Osteoblast (primary cell): ENCODE data around the gene SPATA18. TPM values are rescaled to one million over a fixed set of nuclear protein-coding genes. Genes with fewer than 3 reads are reported as not detected.

Source experiments
- DNase-seq: peaks from one replicate; pipeline ENCODE4 v3.0.0; 2011; ENCODE audit warnings: low spot score, mixed read lengths; ENCODE audit not compliant: insufficient read length; ENCODE audit errors: missing footprints
- H2AFZ ChIP-seq: 2 replicates; pipeline ENCODE4 v1.6.0; 2011; ENCODE audit warnings: mild to moderate bottlenecking, low read length
- H3K27ac ChIP-seq: 2 replicates; pipeline ENCODE4 v1.5.1; 2011; ENCODE audit warnings: mild to moderate bottlenecking, low read depth, low read length, moderate library complexity
- H3K27me3 ChIP-seq: 2 replicates; pipeline ENCODE4 v1.6.0; 2012; ENCODE audit warnings: mild to moderate bottlenecking, control low read depth, inconsistent platforms, low read length, moderate library complexity; ENCODE audit not compliant: insufficient read depth
- H3K36me3 ChIP-seq: 2 replicates; pipeline ENCODE4 v1.5.1; 2011; ENCODE audit warnings: mild to moderate bottlenecking, low read length, control low read depth, moderate library complexity; ENCODE audit not compliant: insufficient read depth
- H3K4me1 ChIP-seq: 2 replicates; pipeline ENCODE4 v1.5.1; 2011; ENCODE audit warnings: mild to moderate bottlenecking, low read length, control low read depth, moderate library complexity; ENCODE audit not compliant: insufficient read depth
- H3K4me2 ChIP-seq: 2 replicates; pipeline ENCODE4 v1.6.0; 2011; ENCODE audit warnings: mild to moderate bottlenecking, low read length; ENCODE audit not compliant: insufficient read depth
- H3K4me3 ChIP-seq: fragments of 200-600 bp; sonication (generic); 3 replicates; pipeline ENCODE4 v1.5.1; 2012; ENCODE audit warnings: mild to moderate bottlenecking, low read length, inconsistent platforms; ENCODE audit not compliant: insufficient read depth
- H3K79me2 ChIP-seq: 2 replicates; pipeline ENCODE4 v1.6.0; 2012; ENCODE audit warnings: mild to moderate bottlenecking, low read length, control low read depth, inconsistent platforms; ENCODE audit not compliant: insufficient read depth
- H3K9me3 ChIP-seq: 2 replicates; pipeline ENCODE4 v1.5.1; 2011; ENCODE audit warnings: low read depth, low read length, control low read depth
- H4K20me1 ChIP-seq: 2 replicates; pipeline ENCODE4 v1.6.0; 2012; ENCODE audit warnings: mild to moderate bottlenecking, low read length, control low read depth; ENCODE audit not compliant: insufficient read depth
- CTCF ChIP-seq: IDR thresholded peaks from 2 replicates; pipeline ENCODE4 v1.5.1; 2011; ENCODE audit warnings: mild to moderate bottlenecking, low read depth, low read length, moderate library complexity; ENCODE audit errors: extremely low read depth
- total RNA-seq: library from RNA; depleted of rRNA; stranded (reverse); fragments of >200 nt; gene quantifications from 2 replicates; pipeline ENCODE4 v1.2.3, GENCODE V29; 2012

Gene SPATA18
- total RNA-seq, 1 donor = 30.8 TPM

- Histone ChIP-seq H4K20me1 (no peaks in the 10 kb centered on the region), H3K4me2 (no peak overlapping the region), H3K9me3 (no peaks in the 10 kb centered on the region), H3K27me3 (no peaks in the 10 kb centered on the region), H3K79me2 (no peaks in the 10 kb centered on the region), H3K36me3 (no peaks in the 10 kb centered on the region), H3K4me3 (no peak overlapping the region), H3K27ac (no peak overlapping the region), H2AFZ (no peak overlapping the region), H3K4me1 (no peaks in the 10 kb centered on the region)
- no peak for DNase-seq
- TF ChIP-seq CTCF = no peak
Observed at GRCh38 chr4:52006887-52007286, 44.2 kb upstream of the SPATA18 start.

- H3K27ac ChIP-seq = no peak overlapping the region
- H3K4me1 ChIP-seq = no peaks in the 10 kb centered on the region
- no peak overlapping the region for H3K4me2 ChIP-seq
- no peak overlapping the region for H2AFZ ChIP-seq
- no peaks in the 10 kb centered on the region for H3K79me2 ChIP-seq
- peak; percentile 6 for DNase-seq
- no peaks in the 10 kb centered on the region for H3K36me3 ChIP-seq
- H3K4me3 ChIP-seq = no peak overlapping the region
- no peaks in the 10 kb centered on the region for H3K9me3 ChIP-seq
- H4K20me1 ChIP-seq = no peaks in the 10 kb centered on the region
- no peaks in the 10 kb centered on the region for H3K27me3 ChIP-seq
- no peak for TF ChIP-seq CTCF
Observed at GRCh38 chr4:52010986-52011385, 40.1 kb upstream of the SPATA18 start.

GRCh38 chr4:52012651-52013050, 38.5 kb upstream of the SPATA18 start:
- Histone ChIP-seq H3K4me3 (no peak overlapping the region), H4K20me1 (no peaks in the 10 kb centered on the region), H3K79me2 (no peaks in the 10 kb centered on the region), H3K27me3 (no peaks in the 10 kb centered on the region), H3K4me2 (no peak overlapping the region), H2AFZ (no peak overlapping the region), H3K9me3 (no peaks in the 10 kb centered on the region), H3K4me1 (no peaks in the 10 kb centered on the region), H3K36me3 (no peaks in the 10 kb centered on the region), H3K27ac (no peak overlapping the region)
- DNase-seq = no peak
- no peak for TF ChIP-seq CTCF

- Histone ChIP-seq H3K9me3 (no peaks in the 10 kb centered on the region), H3K27me3 (no peaks in the 10 kb centered on the region), H3K4me1 (peaks cover 2% of the 10 kb centered on the region), H3K36me3 (no peaks in the 10 kb centered on the region), H2AFZ (peak overlapping the region; percentile 78), H4K20me1 (no peaks in the 10 kb centered on the region), H3K4me2 (peak overlapping the region; percentile 48), H3K79me2 (no peaks in the 10 kb centered on the region), H3K4me3 (no peak overlapping the region), H3K27ac (no peak overlapping the region)
- no peak for TF ChIP-seq CTCF
- DNase-seq = peak; percentile 37
Observed at GRCh38 chr4:52014903-52015302, 36.2 kb upstream of the SPATA18 start.
